Tibial nerve (tissue), 4 donors: ENCODE data around the gene PRKAG1. TPM values are rescaled to one million over a fixed set of nuclear protein-coding genes. Genes with fewer than 3 reads are reported as not detected.

Experiments used
- DNase-seq, 2 donors: peaks; one replicate each; pipeline ENCODE4 v3.0.0-alpha.2; 2019; ENCODE audit warnings: low spot score in 2 of 2
- H3K27ac ChIP-seq, 4 donors: fragments of 200-600 bp; sonication (generic) in 3 of 4; one replicate each; pipeline ENCODE4 v1.5.1; 2017 to 2019; ENCODE audit warnings: mild to moderate bottlenecking in 1 of 4
- H3K27me3 ChIP-seq, 2 donors: fragments of 200-600 bp; sonication (generic) in 1 of 2; one replicate each; pipeline versions ENCODE4 v1.5.1 to v1.6.0; 2017 to 2019
- H3K36me3 ChIP-seq, 3 donors: fragments of 200-600 bp; sonication (generic); one replicate each; pipeline ENCODE4 v1.5.1; 2018 to 2019
- H3K4me1 ChIP-seq, 4 donors: fragments of 200-600 bp; sonication (generic) in 3 of 4; one replicate each; pipeline ENCODE4 v1.5.1; 2017 to 2019
- H3K4me3 ChIP-seq, 4 donors: fragments of 200-600 bp; sonication (generic) in 3 of 4; one replicate each; pipeline ENCODE4 v1.5.1; 2017 to 2019; ENCODE audit warnings: mild to moderate bottlenecking in 1 of 4, moderate library complexity in 1 of 4
- H3K9me3 ChIP-seq, 4 donors: fragments of 200-600 bp; sonication (generic) in 3 of 4; one replicate each; pipeline ENCODE4 v1.5.1; 2017 to 2019
- CTCF ChIP-seq, 5 experiments: fragments of 200-600 bp in 3 of 5; fragments of 450-650 bp in 2 of 5; sonication (generic) in 3 of 5; IDR thresholded peaks; one replicate each; pipeline ENCODE4 v1.5.1; 2016 to 2019; ENCODE audit warnings: antibody characterized with exemption in 5 of 5, mild to moderate bottlenecking in 3 of 5, moderate library complexity in 2 of 5
- EP300 ChIP-seq, 2 donors: sonication (generic); formaldehyde crosslinking; IDR thresholded peaks; one replicate each; pipeline ENCODE4 v1.6.1; 2017; ENCODE audit warnings: antibody characterized with exemption in 2 of 2, mild to moderate bottlenecking in 1 of 2
- POLR2A ChIP-seq, 2 donors: fragments of 450-650 bp; IDR thresholded peaks; one replicate each; pipeline ENCODE4 v1.6.1; 2017; ENCODE audit warnings: antibody characterized with exemption in 2 of 2, mild to moderate bottlenecking in 2 of 2, moderate library complexity in 2 of 2
- WGBS, 2 donors: methylation state at CpG; one replicate each; pipeline ENCODE4 v1.1.5; 2018; 5-methylcytosine and 5-hydroxymethylcytosine counted together
- total RNA-seq, 4 donors: library from RNA; depleted of rRNA; stranded (reverse); fragments of >200 nt; gene quantifications; one replicate each; pipeline ENCODE4 v1.1.0, GENCODE V29; 2016

PRKAG1 gene
- total RNA-seq, 4 donors from 2014 or later = 40.6 to 60.7 (median 46.1) TPM

GRCh38 chr12:49043241-49043640 is 24.7 kb upstream of the PRKAG1 start:
- 91 to 97% methylated on average over 4 of the region's 4 CpGs for WGBS, 2 donors
- H3K27me3 ChIP-seq = no peaks in the 10 kb centered on the region
- TF ChIP-seq POLR2A (IDR thresholded peaks at IDR 0.05) (no peak), EP300 (IDR thresholded peaks at IDR 0.05) (no peak), CTCF (IDR thresholded peaks at IDR 0.05) (no peak)

GRCh38 chr12:49041881-49042484 is 23.4 kb upstream of the PRKAG1 start:
- Histone ChIP-seq H3K4me3 (no peak overlapping the region), H3K27me3 (no peaks in the 10 kb centered on the region), H3K9me3 (no peaks in the 10 kb centered on the region), H3K36me3 (peaks cover 5 to 100% (median 77%) of the 10 kb centered on the region in 3 donors), H3K4me1 (no peaks in the 10 kb centered on the region), H3K27ac (no peak overlapping the region)
- DNase-seq = no peak
- 83 to 86% methylated on average over 17 to 18 of the region's 18 CpGs for WGBS, 2 donors
- TF ChIP-seq POLR2A (IDR thresholded peaks at IDR 0.05) = no peak
- TF ChIP-seq CTCF (IDR thresholded peaks at IDR 0.05) = no peak
- TF ChIP-seq EP300 (IDR thresholded peaks at IDR 0.05) = no peak

More at GRCh38 chr12:49043241-49043640, 24.7 kb upstream of the PRKAG1 start:
- Histone ChIP-seq H3K4me1 (no peaks in the 10 kb centered on the region), H3K27ac (no peak overlapping the region), H3K36me3 (peaks cover 5 to 100% (median 88%) of the 10 kb centered on the region in 3 donors), H3K9me3 (no peaks in the 10 kb centered on the region), H3K4me3 (no peak overlapping the region)
- no peak for DNase-seq

GRCh38 chr12:49041036-49041880 is 22.7 kb upstream of the PRKAG1 start:
- TF ChIP-seq CTCF (IDR thresholded peaks at IDR 0.05) (no peak), POLR2A (IDR thresholded peaks at IDR 0.05) (no peak), EP300 (IDR thresholded peaks at IDR 0.05) (no peak)
- peaks cover 5 to 100% (median 72%) of the 10 kb centered on the region in 3 donors for H3K36me3 ChIP-seq
- no peaks in the 10 kb centered on the region for H3K4me1 ChIP-seq
- H3K4me3 ChIP-seq = no peak overlapping the region
- H3K9me3 ChIP-seq = no peaks in the 10 kb centered on the region
- DNase-seq = no peak
- WGBS, 2 donors = 89 to 91% methylated on average over 27 to 31 of the region's 31 CpGs
- no peak overlapping the region for H3K27ac ChIP-seq
- H3K27me3 ChIP-seq = no peaks in the 10 kb centered on the region

- no peak for TF ChIP-seq CTCF (IDR thresholded peaks at IDR 0.05)
- no peaks in the 10 kb centered on the region for H3K9me3 ChIP-seq
- no peak for DNase-seq
- H3K27ac ChIP-seq = no peak overlapping the region
- H3K4me3 ChIP-seq = no peak overlapping the region
- no peaks in the 10 kb centered on the region for H3K27me3 ChIP-seq
- peaks cover 0 to 100% (median 64%) of the 10 kb centered on the region in 3 donors for H3K36me3 ChIP-seq
- no peaks in the 10 kb centered on the region for H3K4me1 ChIP-seq
- 77 to 78% methylated on average over 14 of the region's 14 CpGs for WGBS, 2 donors
These were observed 21.8 kb upstream of the PRKAG1 start for GRCh38 chr12:49040364-49040855.
